RKO (cell line): ENCODE measurements around the gene TCF15.

Experiments
- DNase-seq: peaks from one replicate; pipeline ENCODE4 v3.0.0-alpha.2; 2016; ENCODE audit warnings: low spot score

TCF15 gene

DNA sequence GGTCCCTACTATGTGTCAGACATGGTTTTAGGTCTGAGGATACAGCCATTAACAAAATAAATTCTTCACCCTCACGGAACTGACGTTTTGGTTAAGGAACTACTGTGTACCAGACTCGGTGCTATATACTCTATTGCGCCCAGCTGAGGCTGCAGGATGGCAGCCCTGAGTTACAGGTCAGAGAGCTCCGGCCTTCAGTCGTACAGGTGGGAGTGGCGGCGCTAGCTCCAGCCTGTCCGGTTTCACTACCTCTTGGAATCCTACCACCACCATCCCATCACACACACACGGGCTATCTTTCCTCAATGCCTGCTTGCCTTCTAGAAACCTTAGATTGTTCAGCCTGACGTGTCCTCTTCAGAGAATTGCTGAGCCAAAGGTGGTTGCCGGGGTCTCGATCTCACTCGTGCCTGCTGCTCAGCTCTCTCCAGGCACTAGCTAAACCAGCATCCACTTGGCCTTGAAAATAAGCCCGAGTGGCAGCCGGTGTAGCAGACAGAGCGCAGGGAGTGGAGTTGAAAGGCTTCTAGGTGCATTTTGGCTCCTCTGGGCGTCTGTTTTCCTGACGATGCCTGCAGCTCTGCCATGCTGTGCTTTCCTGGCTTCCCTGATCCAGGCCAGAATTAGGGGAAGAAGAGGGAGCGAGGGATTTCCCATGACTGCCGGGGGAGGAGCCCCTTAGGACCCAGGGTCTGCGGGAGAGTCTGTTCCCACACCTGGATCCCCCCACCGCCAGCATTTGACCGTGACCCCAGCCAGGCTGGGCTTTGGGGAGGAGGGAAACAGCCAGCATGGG lies 1.1 kb upstream of the TCF15 start:
- DNase-seq, result no peak

DNA sequence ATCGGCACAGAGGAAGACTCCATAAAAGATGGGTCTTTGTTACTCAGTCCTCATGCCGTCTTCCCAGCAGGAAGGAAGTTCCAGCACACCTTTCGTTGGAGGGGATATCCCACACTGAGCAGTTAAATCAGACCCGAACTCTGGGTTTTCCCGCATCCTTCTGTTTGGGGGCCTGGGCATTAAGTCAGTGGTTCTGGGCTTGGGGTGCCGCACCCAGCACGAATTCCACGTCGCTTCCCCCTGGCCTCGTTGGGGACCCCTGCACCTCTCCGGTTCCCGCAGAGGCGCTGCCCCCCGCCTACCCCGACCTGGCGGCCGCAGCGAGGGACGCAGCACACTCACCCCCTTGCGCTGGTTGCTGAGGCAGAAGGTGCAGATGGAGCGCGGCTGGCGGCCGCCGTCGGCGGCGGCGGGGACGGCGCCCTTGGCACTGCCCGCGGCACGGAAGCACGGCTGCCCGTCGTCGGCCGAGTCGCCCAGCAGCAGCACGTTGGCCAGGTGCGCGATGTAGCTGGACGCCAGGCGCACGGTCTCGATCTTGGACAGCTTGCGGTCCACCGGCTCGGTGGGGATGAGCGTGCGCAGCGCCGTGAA lies 641 bp downstream of the TCF15 start:
- DNase-seq, result no peak

GRCh38 chr20:608970-609369 lies 1.1 kb downstream of the TCF15 start:
- DNase-seq, result no peak

DNA sequence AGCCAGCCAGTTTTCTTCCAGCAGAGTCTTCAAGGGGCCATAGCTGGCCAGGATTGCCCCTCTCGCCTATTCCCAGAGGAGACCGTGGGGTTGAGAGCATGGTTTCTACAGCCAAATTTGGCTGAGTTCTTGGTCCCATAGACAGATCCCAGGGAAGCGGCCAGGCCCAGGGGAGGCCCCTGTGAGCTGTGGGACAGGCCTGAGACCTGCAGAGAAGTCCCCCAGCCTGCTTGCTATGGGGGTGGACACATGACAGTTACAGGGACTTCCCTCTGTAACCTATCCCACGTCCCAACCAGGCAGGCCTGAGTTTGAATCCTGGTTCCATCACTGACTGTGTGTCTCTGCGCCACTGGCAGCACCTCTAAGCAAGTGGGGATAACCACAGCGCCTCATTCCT lies 2.6 kb downstream of the TCF15 start:
- DNase-seq, result no peak

DNA sequence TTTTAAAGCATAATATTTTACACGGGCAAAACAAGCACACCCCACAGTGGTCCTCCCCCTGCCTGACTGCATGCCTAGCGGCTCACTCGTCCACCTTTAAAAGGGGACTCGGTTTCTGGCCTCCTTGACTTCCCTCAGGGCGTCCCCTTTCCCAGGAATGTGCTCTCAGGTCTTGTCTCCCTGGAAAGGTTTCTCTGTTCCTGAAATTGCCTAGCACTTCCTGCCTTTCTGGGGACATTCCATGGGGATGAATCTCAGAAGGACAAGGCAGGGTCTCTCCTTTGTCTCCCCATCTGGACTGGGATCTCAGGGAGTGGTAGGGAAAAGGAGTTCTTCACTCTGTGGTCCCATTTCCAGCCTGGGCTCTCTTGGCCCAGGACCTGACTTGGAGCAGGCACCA lies 4.9 kb downstream of the TCF15 start:
- DNase-seq, result no peak

DNA sequence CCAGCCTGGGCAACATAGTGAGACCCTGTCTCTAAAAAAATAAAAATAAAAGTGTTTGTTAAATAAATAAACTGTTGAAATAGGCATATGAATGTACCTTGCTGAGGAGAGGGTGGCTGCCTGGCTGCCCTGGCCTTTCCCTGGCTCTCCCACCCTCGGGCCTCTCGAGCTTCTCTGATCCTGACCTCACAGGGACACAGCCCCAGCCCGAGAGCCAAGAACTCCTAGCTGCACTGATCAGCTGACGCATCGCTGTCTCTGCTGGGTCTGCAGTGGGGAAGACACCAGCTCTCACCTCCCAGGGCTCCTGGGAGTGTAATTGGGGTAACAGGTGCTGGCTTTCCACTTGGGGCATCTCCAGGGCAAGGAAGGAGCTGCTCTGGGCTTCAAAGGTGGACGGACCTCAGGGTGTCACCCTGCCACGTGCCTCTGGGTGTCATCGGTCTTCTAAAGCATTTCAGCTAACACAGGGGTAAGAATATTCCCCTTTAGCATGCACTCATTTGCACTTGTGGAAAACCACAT lies 6.9 kb downstream of the TCF15 start:
- no peak for DNase-seq

DNA sequence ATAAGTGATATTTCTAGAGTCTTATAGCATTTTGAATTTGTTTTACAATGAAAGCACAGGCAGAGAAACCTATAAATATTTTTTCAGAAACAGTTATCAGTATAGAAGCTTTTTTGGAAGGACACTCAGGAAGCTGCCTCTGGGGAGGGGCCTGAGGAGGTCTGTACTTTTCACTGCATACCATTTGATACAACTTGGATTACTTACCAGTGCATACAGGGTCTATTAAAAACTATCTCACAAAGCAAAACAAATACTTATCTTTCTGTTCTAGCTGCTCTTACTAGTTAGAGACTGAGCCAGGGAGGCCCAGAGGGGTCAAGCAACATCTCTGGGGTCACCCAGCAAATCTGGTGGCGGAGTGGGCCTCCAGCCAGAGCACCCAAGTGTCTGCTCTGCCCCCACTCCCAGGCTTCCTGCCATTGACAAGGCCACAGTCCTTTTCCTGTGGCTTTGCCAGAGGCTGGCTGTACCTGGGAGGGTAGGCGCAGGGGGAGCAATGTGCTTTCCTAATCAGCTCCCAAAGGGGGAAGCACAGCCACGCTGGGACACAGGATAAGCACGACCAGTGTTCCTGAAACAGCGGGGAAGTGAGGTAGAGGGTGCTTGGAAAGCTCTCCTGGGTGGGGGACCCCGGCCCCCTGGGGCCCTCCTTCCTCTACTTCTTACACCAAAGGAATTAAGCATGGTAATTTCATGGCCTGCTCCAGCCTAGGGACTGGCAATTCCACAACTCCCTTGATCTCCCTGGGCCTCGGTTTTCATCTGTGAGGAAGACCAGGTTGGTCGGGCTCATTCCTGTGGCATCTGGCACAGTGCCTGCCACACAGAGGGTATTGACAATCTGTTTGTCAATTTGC lies 7.8 kb downstream of the TCF15 start:
- no peak for DNase-seq

GRCh38 chr20:600736-601135 lies 9.4 kb downstream of the TCF15 start:
- no peak for DNase-seq

DNA sequence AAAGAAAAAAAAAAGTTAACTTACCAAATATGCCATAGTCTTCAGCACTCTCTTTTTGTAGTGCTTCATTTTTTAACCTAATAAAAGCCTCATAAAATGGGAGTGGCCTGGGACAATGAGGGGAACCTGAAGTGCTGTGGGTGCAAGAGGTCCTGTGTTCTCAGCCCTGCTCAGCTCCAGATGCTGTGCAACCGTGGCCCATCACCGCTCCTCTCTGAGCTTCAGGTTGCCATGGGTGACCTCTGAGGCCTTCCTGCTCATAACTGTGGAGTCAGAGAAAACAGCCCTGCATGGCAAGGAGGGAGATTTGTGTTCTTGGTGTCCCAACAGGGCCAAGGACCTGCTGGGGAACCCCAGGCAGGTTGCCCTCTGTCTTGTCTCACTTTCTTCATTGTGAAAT lies 10.0 kb downstream of the TCF15 start:
- no peak for DNase-seq

DNA sequence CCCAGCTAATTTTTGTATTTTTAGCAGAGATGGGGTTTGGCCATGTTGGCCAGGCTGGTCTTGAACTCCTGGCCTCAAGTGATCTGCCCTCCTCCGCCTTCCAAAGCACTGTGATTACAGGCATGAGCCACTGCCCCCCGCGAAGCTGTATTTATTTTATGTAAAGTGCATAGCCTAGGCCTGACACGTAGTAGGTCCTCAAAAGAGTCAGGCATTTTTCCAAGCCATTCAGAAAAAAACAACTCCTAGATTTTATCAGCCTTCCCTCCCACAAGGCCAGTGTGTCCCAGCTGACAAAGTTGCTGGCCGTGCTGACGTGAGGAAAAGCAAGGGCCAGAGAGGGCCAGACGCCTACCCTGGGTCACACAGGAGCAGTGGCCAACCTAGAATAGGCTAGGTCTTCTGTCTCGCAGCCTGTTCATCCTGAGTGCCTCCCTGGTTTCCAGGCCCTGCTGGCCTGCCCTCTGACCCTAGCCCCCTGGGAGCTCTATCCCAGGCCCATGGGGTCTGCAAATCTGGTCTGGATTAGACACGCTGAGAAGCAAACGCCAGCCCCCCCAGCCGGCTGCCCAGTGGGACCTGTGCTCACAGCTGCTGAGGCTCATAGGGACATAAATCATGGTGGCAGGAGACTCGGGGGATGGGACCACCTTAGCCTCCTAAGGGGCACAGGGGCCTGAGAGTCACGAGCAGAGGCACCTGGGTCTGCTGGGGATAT lies 11.8 kb downstream of the TCF15 start:
- no peak for DNase-seq

- no peak for DNase-seq
These were observed 12.5 kb downstream of the TCF15 start for GRCh38 chr20:597560-597959.

DNA sequence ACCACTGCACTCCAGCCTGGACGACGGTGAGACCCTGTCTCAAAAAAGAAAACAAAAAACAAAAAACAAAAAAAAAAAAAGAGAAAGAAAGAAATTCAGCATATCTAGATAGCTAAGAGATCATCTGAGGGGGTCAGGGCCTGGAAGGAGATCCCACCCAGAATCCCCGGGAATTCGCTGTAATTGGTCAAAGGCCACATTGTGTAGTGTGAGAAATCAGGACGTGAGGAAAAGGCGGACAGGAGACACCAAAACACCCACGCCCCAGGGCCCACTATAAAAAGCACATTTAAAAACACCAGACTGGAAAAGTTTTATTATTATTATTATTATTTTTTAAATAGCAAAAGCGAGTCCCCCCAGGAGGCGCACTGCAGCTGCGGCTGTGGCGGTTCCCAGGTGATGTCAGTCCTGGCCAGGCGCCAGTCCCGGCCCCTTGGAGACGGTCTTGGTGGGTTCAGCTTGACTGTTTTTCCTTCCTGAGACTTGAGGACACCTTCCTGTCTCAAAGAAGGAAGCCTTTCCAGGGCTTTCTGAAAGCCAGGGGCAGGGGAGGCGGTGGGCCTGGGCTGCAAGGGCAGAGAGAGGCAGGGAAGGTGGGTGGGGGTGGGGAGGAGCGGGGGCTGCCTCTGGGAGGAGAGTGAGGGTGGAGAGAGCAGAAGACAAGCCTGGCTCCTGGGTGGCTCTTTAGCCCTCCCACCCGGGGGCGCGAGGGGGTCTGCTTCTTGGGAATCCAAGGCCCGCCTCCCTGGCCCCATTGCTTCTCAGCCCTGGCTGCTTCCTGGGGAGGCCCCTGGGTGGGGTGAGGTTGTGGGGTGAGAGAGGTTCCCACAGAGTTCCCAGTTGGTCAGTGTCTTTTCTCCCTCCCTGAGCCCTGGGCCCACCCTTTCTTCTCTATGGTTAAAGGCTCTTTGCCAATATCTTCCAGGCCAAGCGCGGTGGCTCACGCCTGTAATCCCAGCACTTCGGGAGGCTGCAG lies 14.5 kb downstream of the TCF15 start:
- DNase-seq, result no peak

DNA sequence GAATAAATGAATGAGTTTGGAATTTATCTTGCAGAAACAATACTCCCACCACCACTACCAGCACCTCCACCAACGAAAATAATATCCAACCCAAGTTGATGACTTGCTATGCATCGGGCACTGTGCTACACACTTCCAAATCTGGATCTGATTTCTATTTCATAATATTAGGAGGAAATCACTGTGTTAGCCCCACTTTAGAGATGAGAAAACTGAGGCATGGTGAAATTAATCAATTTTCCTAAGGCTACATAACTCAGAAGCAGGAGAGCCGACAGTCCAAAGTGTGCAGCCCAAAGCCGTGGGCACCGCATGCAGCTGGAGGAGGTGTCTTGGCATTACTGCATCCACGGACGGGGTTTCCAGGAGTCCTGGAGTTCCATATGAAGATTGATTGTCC lies 17.6 kb downstream of the TCF15 start:
- no peak for DNase-seq

DNA sequence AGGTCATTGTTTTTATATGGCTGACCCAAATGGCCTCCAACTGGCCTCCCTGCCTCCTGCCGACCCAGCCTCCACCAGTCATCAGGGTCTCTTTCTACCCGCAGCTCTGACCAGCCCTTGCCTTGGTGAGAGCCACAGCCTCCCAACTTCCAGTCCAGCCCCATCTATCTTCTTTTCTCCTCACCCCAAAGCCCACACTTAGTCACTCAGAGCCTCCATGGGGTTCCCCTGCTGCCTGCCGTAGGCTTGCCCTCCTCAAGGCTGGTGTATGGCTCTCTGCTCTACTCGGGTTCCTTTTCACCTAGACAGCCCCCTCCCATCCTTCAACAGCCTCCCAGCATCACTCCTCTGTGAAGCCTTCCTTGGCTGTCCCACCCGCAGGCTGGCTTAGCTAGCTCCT lies 18.2 kb downstream of the TCF15 start:
- DNase-seq, result no peak

- DNase-seq, result peak; percentile 22
These were observed 21.0 kb downstream of the TCF15 start for GRCh38 chr20:588932-589672.

GRCh38 chr20:588476-588875 lies 21.6 kb downstream of the TCF15 start:
- no peak for DNase-seq

GRCh38 chr20:584971-585301 lies 25.2 kb downstream of the TCF15 start:
- DNase-seq, result no peak

GRCh38 chr20:584161-584970 lies 25.7 kb downstream of the TCF15 start:
- DNase-seq, result peak; percentile 34

- DNase-seq, result no peak
These were observed 27.9 kb downstream of the TCF15 start for GRCh38 chr20:582204-582603.
